ENCODE data around the gene GNAI3.

The GNAI3 gene

GRCh38 chr1:109621379-109622136, 73.1 kb downstream of the GNAI3 start:
- no peak for DNase-seq (ENCODE audit: low read depth)
- no peak for TF ChIP-seq CTCF (IDR thresholded peaks at IDR 0.05; ENCODE audit: low read depth, low read length, missing control alignments)
- in situ Hi-C loops (cut with HindIII; ENCODE audit: low sequenced_read_pairs) = no loop called here
- H3K4me3 ChIP-seq (ENCODE audit: low read depth, low read length) = peak overlapping the region; percentile 91

GRCh38 chr1:109622137-109622892, 73.9 kb downstream of the GNAI3 start:
- DNase-seq (ENCODE audit: low read depth) = no peak
- H3K4me3 ChIP-seq (ENCODE audit: low read depth, low read length) = peak overlapping the region; percentile 91
- TF ChIP-seq CTCF (IDR thresholded peaks at IDR 0.05; ENCODE audit: low read depth, low read length, missing control alignments) = no peak
- in situ Hi-C loops (cut with HindIII; ENCODE audit: low sequenced_read_pairs) = no loop called here

GRCh38 chr1:109622895-109623294, 74.5 kb downstream of the GNAI3 start:
- no peak for DNase-seq (ENCODE audit: low read depth)
- H3K4me3 ChIP-seq (ENCODE audit: low read depth, low read length) = no peak overlapping the region
- in situ Hi-C loops (cut with HindIII; ENCODE audit: low sequenced_read_pairs) = no loop called here
- TF ChIP-seq CTCF (IDR thresholded peaks at IDR 0.05; ENCODE audit: low read depth, low read length, missing control alignments) = no peak

GRCh38 chr1:109623601-109624161, 75.3 kb downstream of the GNAI3 start:
- DNase-seq (ENCODE audit: low read depth) = no peak
- TF ChIP-seq CTCF (IDR thresholded peaks at IDR 0.05; ENCODE audit: low read depth, low read length, missing control alignments) = no peak
- in situ Hi-C loops (cut with HindIII; ENCODE audit: low sequenced_read_pairs) = no loop called here
- H3K4me3 ChIP-seq (ENCODE audit: low read depth, low read length) = no peak overlapping the region

- no peak for DNase-seq (ENCODE audit: low read depth)
- in situ Hi-C loops (cut with HindIII; ENCODE audit: low sequenced_read_pairs) = no loop called here
- no peak overlapping the region for H3K4me3 ChIP-seq (ENCODE audit: low read depth, low read length)
- TF ChIP-seq CTCF (IDR thresholded peaks at IDR 0.05; ENCODE audit: low read depth, low read length, missing control alignments) = no peak
Observed at GRCh38 chr1:109624201-109625010, 76.0 kb downstream of the GNAI3 start.

GRCh38 chr1:109625176-109625575, 76.8 kb downstream of the GNAI3 start:
- in situ Hi-C loops (cut with HindIII; ENCODE audit: low sequenced_read_pairs) = no loop called here
- H3K4me3 ChIP-seq (ENCODE audit: low read depth, low read length) = no peak overlapping the region
- DNase-seq (ENCODE audit: low read depth) = no peak
- no peak for TF ChIP-seq CTCF (IDR thresholded peaks at IDR 0.05; ENCODE audit: low read depth, low read length, missing control alignments)
